AG20443 (cell line): ENCODE results near the gene NEK10.

Experiments
- DNase-seq: peaks from one replicate; pipeline ENCODE4 v3.0.0; 2012; ENCODE audit warnings: low spot score, mixed read lengths

Gene NEK10

DNA sequence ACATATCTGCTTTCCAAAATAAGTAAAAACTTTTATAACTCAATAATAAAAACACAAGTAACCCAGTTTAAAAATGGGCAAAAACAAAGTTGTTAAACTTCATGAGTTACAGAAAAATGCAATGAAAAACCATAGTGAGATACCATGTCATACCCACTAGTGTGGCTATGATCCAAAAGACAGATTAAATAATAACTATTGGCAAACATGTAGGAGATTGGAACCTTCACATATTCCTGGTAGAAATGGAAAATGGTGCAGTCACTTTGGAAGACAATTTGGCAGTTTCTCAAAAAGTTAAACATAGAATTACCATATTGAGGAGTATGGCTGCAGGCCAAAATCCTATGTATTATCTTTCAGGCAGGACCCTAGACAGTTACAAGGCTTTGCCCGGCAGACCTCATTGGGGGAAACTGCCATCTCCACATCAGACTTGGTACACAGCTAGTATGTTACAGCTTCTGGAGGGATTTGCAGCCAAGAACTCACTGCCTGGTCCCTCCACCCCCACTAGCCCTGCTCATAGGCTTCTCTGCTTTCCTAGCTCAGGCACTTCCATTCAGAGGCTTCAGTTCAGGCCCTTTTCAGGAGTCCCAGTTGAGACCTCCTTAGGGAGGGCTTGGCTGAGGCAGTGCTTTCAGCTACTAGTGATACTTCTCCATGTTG is 147.8 kb downstream of the NEK10 start:
- no peak for DNase-seq

DNA sequence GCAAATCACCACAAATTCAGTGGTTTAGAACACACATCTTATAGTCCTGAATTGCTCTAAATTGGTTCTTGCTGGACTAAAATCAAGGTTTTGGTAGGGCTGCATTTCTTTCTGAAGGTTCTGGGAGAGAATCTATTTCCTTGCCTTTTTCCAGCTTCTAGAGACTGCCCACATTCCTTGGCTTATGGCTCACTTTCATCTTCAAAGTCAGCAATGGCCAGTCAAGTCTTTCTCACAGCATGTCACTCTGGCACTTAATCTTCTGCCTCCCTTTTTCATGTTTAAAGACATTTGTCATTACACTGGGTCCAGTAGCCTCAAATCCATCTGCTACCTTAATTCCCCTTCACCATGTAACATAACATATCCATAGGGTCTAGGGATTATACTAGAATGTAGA is 149.0 kb downstream of the NEK10 start:
- no peak for DNase-seq

DNA sequence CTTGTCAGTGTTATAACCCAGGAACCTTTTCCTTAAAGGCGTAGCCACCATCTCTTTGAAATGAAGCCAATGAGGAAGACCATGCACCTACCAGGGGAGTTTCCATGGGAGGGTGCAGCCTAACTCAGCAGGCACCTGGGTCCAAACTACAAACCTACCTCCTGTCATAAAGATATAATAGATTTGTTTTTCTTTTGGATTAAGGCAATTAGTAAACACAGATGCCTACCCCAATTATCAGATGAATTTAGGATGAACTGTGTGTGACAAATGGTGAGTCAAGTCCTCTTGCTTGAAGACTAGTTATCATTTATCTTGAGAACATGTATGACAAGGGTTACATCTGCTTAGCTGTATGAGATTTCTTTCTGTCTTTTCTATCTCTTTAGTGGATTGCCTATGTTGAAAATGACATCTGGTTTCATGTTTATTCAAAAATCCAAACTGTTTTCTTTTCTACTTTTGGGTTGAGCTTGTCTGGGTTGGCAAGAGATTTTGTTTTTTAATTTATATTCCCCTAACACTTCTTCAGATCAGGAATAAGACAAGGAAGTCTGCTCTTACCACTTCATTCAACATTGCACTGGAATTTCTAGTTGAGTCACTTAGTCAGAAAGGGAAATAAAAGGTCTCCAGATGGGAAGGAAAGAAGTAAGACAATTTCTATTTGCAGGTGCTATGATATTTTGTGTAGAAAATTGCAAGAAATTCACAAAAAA is 149.9 kb downstream of the NEK10 start:
- DNase-seq, result no peak

DNA sequence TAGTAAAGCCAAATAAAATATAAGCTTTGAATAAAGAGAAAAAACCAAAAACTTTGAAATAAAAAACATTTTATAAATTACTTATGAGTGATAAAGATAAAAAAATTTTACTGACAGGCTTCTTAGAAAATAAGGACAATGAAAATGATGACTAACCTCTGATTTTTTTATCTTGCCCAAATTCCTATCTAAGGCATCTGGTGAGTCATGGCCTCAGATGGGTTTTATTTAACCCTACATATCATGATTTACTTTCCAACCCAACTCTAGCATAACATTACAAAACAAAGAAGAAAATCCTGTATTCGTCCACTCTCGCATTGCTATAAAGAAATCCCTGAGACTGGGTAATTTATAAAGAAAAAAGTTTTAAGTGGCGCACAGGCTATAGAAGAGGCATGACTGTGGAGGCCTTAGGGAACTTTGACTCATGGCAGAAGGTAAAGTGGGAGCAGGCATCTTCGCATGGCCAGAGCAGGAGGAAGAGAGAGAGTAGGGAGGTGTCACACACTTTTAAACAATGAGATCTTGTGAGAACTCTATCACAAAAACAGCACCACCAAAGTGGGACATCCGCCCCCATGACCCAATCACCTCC is 152.1 kb downstream of the NEK10 start:
- peak; percentile 24 for DNase-seq

DNA sequence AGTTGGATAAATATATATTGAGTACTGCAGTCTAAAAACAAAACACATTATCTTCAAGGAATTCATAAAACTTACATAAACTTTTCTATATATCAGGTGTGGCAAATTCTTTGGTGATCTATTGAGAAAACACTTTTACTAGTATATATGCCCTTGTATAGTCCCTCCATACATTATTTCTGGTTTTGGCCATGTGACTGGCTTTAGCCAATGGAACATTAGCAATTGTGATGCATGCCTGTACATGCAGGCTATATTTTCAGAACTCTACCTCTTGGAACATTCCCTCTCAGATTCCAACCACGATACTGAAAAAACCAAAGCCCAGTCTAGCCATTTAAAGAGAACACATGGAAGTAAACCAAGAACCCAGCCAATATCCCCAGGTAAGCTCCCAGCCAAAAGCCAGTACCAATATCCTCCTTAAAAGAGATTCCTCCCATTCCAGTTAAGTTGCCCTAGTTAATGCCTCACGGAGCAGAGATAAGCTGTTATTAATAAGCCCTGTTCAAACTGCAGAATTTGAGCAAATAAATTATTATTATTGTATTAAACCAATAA is 152.8 kb downstream of the NEK10 start:
- DNase-seq, result no peak

- DNase-seq, result no peak
Measured at GRCh38 chr3:27213450-27213849, 155.7 kb downstream of the NEK10 start.

GRCh38 chr3:27209617-27210264 is 159.4 kb downstream of the NEK10 start:
- no peak for DNase-seq

DNA sequence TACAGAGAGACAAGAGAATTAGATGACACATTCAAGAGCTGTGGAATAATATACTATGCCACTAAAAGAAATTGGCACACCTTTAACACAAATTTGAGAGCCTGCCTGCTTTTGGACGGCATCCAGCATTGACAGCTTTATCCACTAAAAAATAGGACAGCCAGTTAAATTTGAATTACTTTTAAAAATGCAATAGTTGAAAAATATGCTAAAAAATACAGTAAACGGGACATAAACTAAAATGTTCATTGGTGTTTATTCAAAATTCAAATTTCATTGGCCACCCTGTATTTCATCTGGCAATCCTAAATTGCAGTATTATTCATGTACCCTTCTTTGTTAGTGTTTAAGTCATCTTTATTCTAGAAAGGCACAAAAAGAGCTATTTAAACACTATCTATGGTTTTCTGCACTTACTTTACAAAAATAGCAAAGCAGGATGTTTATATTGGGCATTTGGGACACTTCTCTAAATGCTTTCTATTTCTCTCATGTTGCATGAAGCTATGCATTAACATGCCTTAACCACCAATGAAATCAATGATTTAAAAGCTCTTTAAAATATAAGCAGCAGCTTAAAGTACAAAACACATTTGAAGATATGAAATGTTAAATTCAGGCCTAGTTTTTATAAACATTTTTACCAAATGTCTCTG is 160.1 kb downstream of the NEK10 start:
- DNase-seq, result no peak

DNA sequence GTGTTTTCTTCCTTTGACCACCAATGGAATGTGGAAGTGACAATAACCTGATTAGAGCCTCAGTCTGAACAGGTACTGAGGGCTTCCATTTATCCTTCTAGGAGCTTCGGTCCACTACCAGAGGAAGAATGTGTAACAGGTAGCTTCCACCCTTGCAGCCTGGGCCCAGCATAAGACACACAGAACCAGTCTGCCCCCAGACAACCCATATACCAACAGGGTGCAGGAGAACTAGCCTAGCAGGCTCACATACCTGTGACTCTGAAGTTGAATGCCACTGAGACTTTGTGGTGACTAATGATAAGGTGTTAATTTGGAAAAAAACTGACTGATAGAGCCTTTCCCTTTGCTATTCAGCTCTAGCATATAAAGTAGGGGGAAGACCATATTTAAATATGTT is 166.2 kb downstream of the NEK10 start:
- DNase-seq, result no peak

- no peak for DNase-seq
Measured at GRCh38 chr3:27201492-27201891, 167.7 kb downstream of the NEK10 start.

DNA sequence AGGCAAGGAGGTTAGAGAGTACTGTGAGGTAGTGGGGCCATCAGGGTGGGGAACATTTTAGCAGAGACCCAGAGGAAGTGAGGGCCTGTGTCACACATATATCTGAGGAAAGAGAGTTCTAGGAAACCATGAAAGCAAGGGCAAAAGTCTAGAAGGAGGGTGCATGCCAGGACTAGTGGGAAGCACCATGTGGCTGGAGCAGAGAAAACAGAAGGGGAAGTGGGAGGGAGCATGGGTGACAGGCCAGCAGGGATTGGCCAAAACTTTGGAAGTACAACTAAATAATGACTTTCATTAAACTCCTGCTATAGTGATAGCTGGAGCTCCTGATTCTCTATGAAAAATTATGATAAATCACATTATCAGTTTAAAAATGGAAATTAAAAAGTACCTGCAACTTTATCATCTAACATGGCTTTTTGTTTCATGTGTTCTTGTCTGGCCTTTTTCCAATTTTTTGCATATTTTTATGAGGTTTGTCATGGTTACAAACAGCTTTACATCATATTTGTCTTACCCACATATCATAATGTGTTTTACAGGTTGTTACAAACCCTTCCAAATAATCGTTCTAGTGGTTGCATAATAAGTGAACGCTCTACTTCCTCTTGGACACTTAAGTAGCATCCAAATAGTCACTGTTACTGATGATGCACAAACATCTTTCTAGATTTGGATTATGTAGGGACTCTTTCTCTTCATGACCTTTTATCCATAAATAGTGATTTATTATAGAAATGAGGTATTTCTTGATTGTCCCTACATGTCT is 168.3 kb downstream of the NEK10 start:
- no peak for DNase-seq

- DNase-seq, result no peak
Measured at GRCh38 chr3:27194861-27195483, 174.2 kb downstream of the NEK10 start.

GRCh38 chr3:27193056-27193455 is 176.1 kb downstream of the NEK10 start:
- no peak for DNase-seq

DNA sequence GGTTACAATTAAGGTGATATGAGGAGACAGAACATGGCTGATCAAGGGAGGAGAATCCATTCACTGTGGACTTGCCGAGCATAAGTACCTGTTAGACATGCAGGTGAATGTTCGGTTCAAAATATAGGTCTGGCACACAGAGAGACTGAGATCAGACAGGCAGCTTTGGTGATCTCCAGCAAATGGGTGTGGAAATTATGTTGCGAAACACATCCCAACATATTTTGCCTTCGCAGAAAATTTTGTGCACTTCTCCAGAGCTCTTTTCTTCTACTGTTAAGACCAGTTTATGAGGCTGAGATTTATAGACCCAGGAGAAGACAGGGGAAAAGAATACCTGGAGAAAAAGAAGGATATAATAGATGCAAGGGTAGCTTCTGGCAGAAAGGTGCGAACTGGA is 183.2 kb downstream of the NEK10 start:
- peak; percentile 24 for DNase-seq

- DNase-seq, result peak; percentile 14
Measured at GRCh38 chr3:27185231-27185989, 183.8 kb downstream of the NEK10 start.

GRCh38 chr3:27184261-27184660 is 184.9 kb downstream of the NEK10 start:
- DNase-seq, result no peak

GRCh38 chr3:27176256-27176655 is 192.9 kb downstream of the NEK10 start:
- DNase-seq, result no peak

- no peak for DNase-seq
Measured at GRCh38 chr3:27174530-27174929, 194.7 kb downstream of the NEK10 start.

DNA sequence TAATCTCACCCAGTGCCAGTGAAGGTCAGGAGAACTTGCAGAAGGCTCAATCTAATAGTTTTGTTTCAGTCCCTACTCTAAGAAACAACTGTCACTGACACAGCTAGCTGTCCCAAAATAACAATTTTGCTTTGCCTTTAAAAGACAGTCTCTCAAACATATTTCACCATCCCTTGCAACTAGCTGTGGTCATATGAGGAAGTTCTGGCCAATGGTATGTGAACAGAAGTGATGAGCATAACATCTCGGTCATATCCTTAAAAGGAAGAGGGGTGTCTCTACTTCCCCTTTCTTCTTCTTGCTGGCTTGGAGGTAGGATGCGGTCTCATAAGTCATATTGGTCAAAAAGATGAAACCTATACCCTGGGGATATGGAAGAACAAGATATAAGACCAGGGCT is 198.1 kb downstream of the NEK10 start:
- DNase-seq, result no peak

DNA sequence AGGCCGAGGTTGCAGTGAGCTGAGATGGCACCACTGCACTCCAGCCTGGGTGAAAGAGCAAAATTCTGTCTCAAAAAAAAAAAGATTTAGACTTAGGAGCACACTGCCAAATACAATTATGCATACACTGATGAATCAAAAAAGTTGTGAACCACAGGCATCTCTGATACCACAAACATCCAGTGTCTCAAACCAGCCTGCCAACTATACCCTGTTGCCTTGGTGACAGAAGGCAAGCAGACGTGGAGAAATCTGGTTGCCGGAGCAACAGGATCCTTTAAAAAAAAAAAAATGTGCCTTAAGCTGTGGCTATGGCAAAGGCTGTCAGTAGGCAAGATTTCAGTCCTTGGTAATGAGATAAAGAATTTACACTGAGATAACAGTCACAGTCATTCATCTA is 202.3 kb downstream of the NEK10 start:
- peak; percentile 92 for DNase-seq
